Naive thymus-derived CD8-positive, alpha-beta T cell (primary cell): ENCODE measurements around the gene ABCA1. TPM values are rescaled to one million over a fixed set of nuclear protein-coding genes. Genes with fewer than 3 reads are reported as not detected.

Source experiments
- ATAC-seq, 2 donors: fragments of 150-1000 bp; cut with Tn5 transposase in 1 of 2; sonication (Bioruptor Pico), chemical (Tn5 transposase) in 1 of 2; 1 replicate in 1 of 2; 2 replicates in 1 of 2; pipeline ENCODE4 v1.10.0; 2021; ENCODE audit warnings: mild to moderate bottlenecking in 2 of 2, moderate library complexity in 2 of 2
- POLR2A ChIA-PET: fragments of 350-600 bp; sonication (Branson Sonifier 250); formaldehyde crosslinking; loops from one replicate; lab custom pipeline; 2021; ENCODE audit warnings: antibody characterized with exemption; lab: Charles Lee
- DNase-seq, 10 donors: peaks; one replicate each; pipeline versions ENCODE4 v3.0.0 to v3.0.0-alpha.2; 2020 to 2022
- H3K27ac Mint-ChIP-seq, 10 donors: one replicate each; pipeline ENCODE4 v1.8.0; 2020 to 2022; ENCODE audit warnings: mild to moderate bottlenecking in 10 of 10, mixed read lengths in 10 of 10, moderate library complexity in 4 of 10, inconsistent platforms in 1 of 10
- H3K27me3 Mint-ChIP-seq, 5 donors: one replicate each; pipeline ENCODE4 v1.8.0; 2021 to 2022; ENCODE audit warnings: mixed read lengths in 5 of 5
- H3K36me3 Mint-ChIP-seq, 3 donors: one replicate each; pipeline ENCODE4 v1.8.0; 2020 to 2022; ENCODE audit warnings: mixed read lengths in 3 of 3, mild to moderate bottlenecking in 2 of 3, inconsistent platforms in 1 of 3
- H3K4me1 Mint-ChIP-seq, 4 donors: one replicate each; pipeline ENCODE4 v1.8.0; 2021 to 2022; ENCODE audit warnings: mixed read lengths in 4 of 4
- H3K4me3 Mint-ChIP-seq, 10 donors: one replicate each; pipeline ENCODE4 v1.8.0; 2020 to 2022; ENCODE audit warnings: mild to moderate bottlenecking in 10 of 10, mixed read lengths in 10 of 10, moderate library complexity in 6 of 10, inconsistent platforms in 1 of 10
- H3K9me3 Mint-ChIP-seq, 9 donors: one replicate each; pipeline ENCODE4 v1.8.0; 2020 to 2022; ENCODE audit warnings: mixed read lengths in 9 of 9, mild to moderate bottlenecking in 3 of 9, inconsistent platforms in 1 of 9, moderate library complexity in 1 of 9
- polyA plus RNA-seq, 3 donors: library from polyadenylated mRNA; unstranded; fragments of 300-500 nt; fragmentation: Illumina TruSeq; gene quantifications; one replicate each; pipeline ENCODE4 v1.2.3, GENCODE V29; 2021
- total RNA-seq, 8 experiments: library from RNA in 2 of 8; stranded (reverse) in 2 of 8; gene quantifications; one replicate each; pipeline ENCODE4 v1.2.3 and lab custom pipeline; 2021 to 2026

Gene ABCA1
- total and polyA plus RNA-seq, 5 experiments from 2014 or later = 0.13 to 0.93 (median 0.43) TPM; not detected in 1

DNA sequence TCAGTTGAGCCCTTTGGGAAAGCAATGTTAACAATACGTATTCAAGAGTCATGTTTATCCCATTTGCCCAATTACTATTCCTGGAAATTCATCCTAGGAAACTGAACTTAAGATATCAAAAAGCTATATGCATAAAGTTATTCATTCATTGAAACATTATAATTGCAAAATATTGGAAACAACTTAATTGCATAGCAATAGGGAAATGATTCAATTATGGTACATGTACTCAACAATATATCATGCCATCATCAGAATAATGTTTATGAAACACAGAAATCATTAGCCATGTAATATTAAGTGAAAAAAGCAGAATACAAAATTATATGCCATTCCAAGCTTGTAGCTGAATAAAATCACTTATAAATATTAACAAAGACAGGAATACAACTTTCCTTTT, 35.3 kb downstream of the ABCA1 start:
- Mint-ChIP-seq H3K36me3 (peaks cover 0 to 9% (median 6%) of the 10 kb centered on the region in 3 donors), H3K4me3 (no peak overlapping the region), H3K9me3 (no peaks in the 10 kb centered on the region), H3K27me3 (no peaks in the 10 kb centered on the region), H3K27ac (no peak overlapping the region), H3K4me1 (peaks cover 0 to 9% (median 2%) of the 10 kb centered on the region in 4 donors)
- DNase-seq = no peak
- POLR2A ChIA-PET = no interaction called here
- ATAC-seq = no peak

GRCh38 chr9:104890433-104890770, 37.6 kb downstream of the ABCA1 start:
- Mint-ChIP-seq H3K27ac (no peak overlapping the region), H3K4me1 (peaks cover 0 to 9% (median 3%) of the 10 kb centered on the region in 4 donors), H3K9me3 (no peaks in the 10 kb centered on the region), H3K4me3 (no peak overlapping the region), H3K36me3 (peaks cover 0 to 22% (median 15%) of the 10 kb centered on the region in 3 donors), H3K27me3 (no peaks in the 10 kb centered on the region)
- ATAC-seq (no peak), DNase-seq (no peak)
- POLR2A ChIA-PET = interaction anchor here (0.6 kb wide), 1 partner anchor 236 kb away, joined by 3 read pairs; no protein-coding TSS in a partner anchor

GRCh38 chr9:104885818-104886709, 41.9 kb downstream of the ABCA1 start:
- DNase-seq = no peak
- Mint-ChIP-seq H3K4me3 (no peak overlapping the region), H3K4me1 (peaks cover 0 to 4% (median 0%) of the 10 kb centered on the region in 4 donors), H3K27ac (no peak overlapping the region), H3K9me3 (no peaks in the 10 kb centered on the region), H3K36me3 (peaks cover 0 to 29% (median 21%) of the 10 kb centered on the region in 3 donors), H3K27me3 (no peaks in the 10 kb centered on the region)
- ATAC-seq = no peak
- POLR2A ChIA-PET = no interaction called here

- Mint-ChIP-seq H3K4me1 (peaks cover 0 to 4% (median 0%) of the 10 kb centered on the region in 4 donors), H3K36me3 (peaks cover 0 to 37% (median 30%) of the 10 kb centered on the region in 3 donors), H3K27ac (no peak overlapping the region), H3K4me3 (no peak overlapping the region), H3K9me3 (no peaks in the 10 kb centered on the region), H3K27me3 (no peaks in the 10 kb centered on the region)
- DNase-seq = no peak
- POLR2A ChIA-PET = no interaction called here
- ATAC-seq = no peak
Observed at GRCh38 chr9:104883169-104883568, 44.8 kb downstream of the ABCA1 start.

- no peaks in the 10 kb centered on the region for H3K27me3 Mint-ChIP-seq
- ATAC-seq (no peak), DNase-seq (no peak)
- POLR2A ChIA-PET = no interaction called here
- H3K4me3 Mint-ChIP-seq = no peak overlapping the region
- H3K4me1 Mint-ChIP-seq = peaks cover 0 to 4% (median 0%) of the 10 kb centered on the region in 4 donors
- H3K9me3 Mint-ChIP-seq = no peaks in the 10 kb centered on the region
- peaks cover 0 to 34% (median 27%) of the 10 kb centered on the region in 3 donors for H3K36me3 Mint-ChIP-seq
- H3K27ac Mint-ChIP-seq = peak overlapping the region in 1 of 10 donors; percentile 11
Observed at GRCh38 chr9:104882566-104882965, 45.4 kb downstream of the ABCA1 start.

DNA sequence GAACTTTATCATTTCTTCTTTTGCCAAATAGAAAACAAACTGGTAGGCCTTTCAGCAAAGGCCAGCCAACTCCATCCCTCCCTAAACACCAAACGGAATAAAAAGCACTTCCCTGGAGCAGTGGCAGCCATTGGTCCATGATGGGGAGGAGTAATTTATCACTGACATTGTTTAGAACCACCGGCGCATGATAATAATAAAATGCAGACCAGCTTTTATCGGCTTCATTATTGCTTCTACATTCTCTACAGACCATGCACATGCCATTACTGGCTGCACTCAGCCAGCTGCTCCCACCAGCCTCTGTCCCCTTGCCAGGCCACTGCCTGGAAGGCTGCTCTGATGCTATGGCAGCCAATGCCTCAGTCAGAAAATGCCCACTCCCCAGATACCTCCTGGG, 45.9 kb downstream of the ABCA1 start:
- H3K4me3 Mint-ChIP-seq = no peak overlapping the region
- POLR2A ChIA-PET = no interaction called here
- DNase-seq (no peak), ATAC-seq (no peak)
- H3K27me3 Mint-ChIP-seq = no peaks in the 10 kb centered on the region
- H3K4me1 Mint-ChIP-seq = peaks cover 0 to 4% (median 0%) of the 10 kb centered on the region in 4 donors
- H3K9me3 Mint-ChIP-seq = no peaks in the 10 kb centered on the region
- no peak overlapping the region for H3K27ac Mint-ChIP-seq
- H3K36me3 Mint-ChIP-seq = peaks cover 0 to 33% (median 30%) of the 10 kb centered on the region in 3 donors

GRCh38 chr9:104879555-104880309, 48.2 kb downstream of the ABCA1 start:
- Mint-ChIP-seq H3K9me3 (no peaks in the 10 kb centered on the region), H3K4me3 (no peak overlapping the region), H3K27me3 (no peaks in the 10 kb centered on the region), H3K27ac (no peak overlapping the region), H3K4me1 (peaks cover 0 to 1% (median 0%) of the 10 kb centered on the region in 4 donors), H3K36me3 (peaks cover 0 to 32% (median 20%) of the 10 kb centered on the region in 3 donors)
- ATAC-seq (no peak), DNase-seq (no peak)
- POLR2A ChIA-PET = no interaction called here

GRCh38 chr9:104876587-104876986, 51.4 kb downstream of the ABCA1 start:
- Mint-ChIP-seq H3K4me3 (no peak overlapping the region), H3K36me3 (peaks cover 0 to 36% (median 16%) of the 10 kb centered on the region in 3 donors), H3K4me1 (peaks cover 0 to 7% (median 0%) of the 10 kb centered on the region in 4 donors), H3K9me3 (peaks cover 0 to 4% (median 0%) of the 10 kb centered on the region in 9 donors), H3K27ac (no peak overlapping the region), H3K27me3 (no peaks in the 10 kb centered on the region)
- DNase-seq (no peak), ATAC-seq (no peak)
- POLR2A ChIA-PET = no interaction called here

DNA sequence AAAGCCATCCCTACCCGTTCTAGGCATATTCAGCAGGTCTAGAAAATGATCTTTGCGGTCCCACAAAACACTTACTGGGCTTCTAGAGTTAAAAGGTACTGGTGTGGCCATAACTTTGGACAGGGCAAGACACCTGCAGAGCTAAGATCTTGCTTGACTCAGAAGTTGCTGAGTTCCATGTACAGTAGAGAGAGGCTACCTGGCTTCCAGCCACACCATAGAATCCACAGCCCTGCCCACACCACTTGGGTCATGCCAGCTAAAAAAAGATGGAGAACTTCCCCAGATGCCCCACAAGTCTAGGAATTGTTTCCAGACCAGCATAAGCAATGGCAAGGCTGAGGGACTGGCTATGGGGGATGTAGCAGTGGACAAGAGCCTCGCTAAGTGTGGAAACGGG, 52.1 kb downstream of the ABCA1 start:
- H3K27ac Mint-ChIP-seq = no peak overlapping the region
- POLR2A ChIA-PET = no interaction called here
- peaks cover 0 to 4% (median 0%) of the 10 kb centered on the region in 9 donors for H3K9me3 Mint-ChIP-seq
- DNase-seq (no peak), ATAC-seq (no peak)
- H3K36me3 Mint-ChIP-seq = peaks cover 0 to 36% (median 19%) of the 10 kb centered on the region in 3 donors
- H3K4me1 Mint-ChIP-seq = peaks cover 0 to 7% (median 0%) of the 10 kb centered on the region in 4 donors
- no peak overlapping the region for H3K4me3 Mint-ChIP-seq
- no peaks in the 10 kb centered on the region for H3K27me3 Mint-ChIP-seq

GRCh38 chr9:104875320-104875719, 52.6 kb downstream of the ABCA1 start:
- POLR2A ChIA-PET = no interaction called here
- Mint-ChIP-seq H3K4me1 (peaks cover 0 to 7% (median 0%) of the 10 kb centered on the region in 4 donors), H3K36me3 (peaks cover 0 to 36% (median 19%) of the 10 kb centered on the region in 3 donors), H3K9me3 (peaks cover 0 to 4% (median 0%) of the 10 kb centered on the region in 9 donors), H3K4me3 (no peak overlapping the region), H3K27ac (no peak overlapping the region), H3K27me3 (no peaks in the 10 kb centered on the region)
- ATAC-seq (no peak), DNase-seq (no peak)

DNA sequence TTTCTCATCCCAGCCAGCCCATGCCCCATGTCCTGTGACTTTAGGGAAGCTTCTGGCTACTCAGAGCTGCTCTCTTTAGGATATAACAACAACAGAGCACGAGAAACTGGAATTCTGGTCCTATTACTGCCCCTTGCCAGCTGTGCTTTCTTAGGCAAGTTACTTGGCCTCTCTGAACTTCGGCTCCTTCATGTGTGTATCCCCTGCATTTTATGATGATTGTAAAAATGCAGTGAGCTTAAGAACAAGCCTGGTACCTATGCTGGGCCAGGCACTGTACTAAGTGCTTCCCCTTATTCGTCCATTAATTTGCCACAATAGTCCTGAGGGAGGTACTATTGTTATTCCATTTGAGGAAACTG, 54.5 kb downstream of the ABCA1 start:
- peaks cover 0 to 17% (median 0%) of the 10 kb centered on the region in 4 donors for H3K4me1 Mint-ChIP-seq
- no peak overlapping the region for H3K27ac Mint-ChIP-seq
- peaks cover 0 to 4% (median 0%) of the 10 kb centered on the region in 9 donors for H3K9me3 Mint-ChIP-seq
- no peak for ATAC-seq
- no peak for DNase-seq
- no peaks in the 10 kb centered on the region for H3K27me3 Mint-ChIP-seq
- H3K4me3 Mint-ChIP-seq = no peak overlapping the region
- POLR2A ChIA-PET = no interaction called here
- peaks cover 0 to 32% (median 15%) of the 10 kb centered on the region in 3 donors for H3K36me3 Mint-ChIP-seq

DNA sequence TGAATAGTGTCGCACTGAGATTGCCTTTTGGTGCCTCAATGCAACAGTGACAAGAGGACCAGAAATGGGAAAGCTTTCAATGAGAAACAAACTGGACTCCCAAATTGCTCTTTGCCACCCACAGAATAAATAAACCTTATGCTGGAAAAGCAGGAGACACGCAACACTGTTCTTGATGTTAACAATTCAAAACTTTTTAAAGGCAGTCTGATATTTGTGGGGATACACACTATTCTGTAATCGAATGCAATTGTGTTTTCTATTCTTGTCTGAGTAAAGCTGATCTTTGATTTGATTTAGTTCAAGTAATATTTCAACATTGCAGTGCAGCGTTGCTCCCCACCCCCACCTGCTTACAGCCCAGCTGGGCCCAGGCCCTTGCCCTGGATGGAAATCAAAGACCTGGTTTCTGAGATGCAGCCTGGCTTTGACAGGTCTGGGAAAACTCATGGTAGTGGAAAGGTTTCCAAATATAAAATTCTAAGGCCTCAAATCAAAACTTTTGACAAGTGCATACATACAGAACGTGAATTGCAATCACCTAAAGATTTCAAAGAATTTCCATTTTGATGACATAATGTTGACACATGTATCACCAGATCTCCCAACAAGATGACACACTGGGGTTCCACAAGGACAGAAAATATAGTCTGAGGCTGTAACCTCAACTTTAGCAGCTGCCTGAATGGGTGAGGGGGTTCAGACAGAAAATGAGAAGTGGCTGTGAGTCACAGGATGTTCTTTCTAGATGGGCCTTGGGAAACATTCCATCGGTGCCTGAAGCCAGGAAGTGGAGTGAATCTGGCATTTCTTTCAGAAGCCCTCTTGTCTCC, 55.1 kb downstream of the ABCA1 start:
- Mint-ChIP-seq H3K36me3 (peaks cover 0 to 29% (median 11%) of the 10 kb centered on the region in 3 donors), H3K27me3 (no peaks in the 10 kb centered on the region), H3K4me3 (no peak overlapping the region), H3K27ac (no peak overlapping the region), H3K9me3 (peaks cover 0 to 4% (median 0%) of the 10 kb centered on the region in 9 donors), H3K4me1 (peaks cover 0 to 20% (median 0%) of the 10 kb centered on the region in 4 donors)
- POLR2A ChIA-PET = no interaction called here
- DNase-seq (no peak), ATAC-seq (no peak)
